Panc1 (cell line): Measurements from ENCODE around the gene LRP11.

ENCODE experiments used
- POLR2AphosphoS5 ChIP-seq: IDR thresholded peaks from 2 replicates; pipeline ENCODE4 v1.6.1; 2012; ENCODE audit warnings: mild to moderate bottlenecking, low read depth, low read length, moderate library complexity
- SIN3A ChIP-seq: IDR thresholded peaks from 2 replicates; pipeline ENCODE4 v1.6.1; 2012; ENCODE audit warnings: low read depth, mild to moderate bottlenecking, low read length, moderate library complexity, borderline replicate concordance; ENCODE audit not compliant: insufficient read depth
- TCF7L2 ChIP-seq: IDR thresholded peaks from 2 replicates; pipeline ENCODE4 v1.6.1; 2011; ENCODE audit warnings: mild to moderate bottlenecking, low read depth, low read length, inconsistent platforms
- TF ChIP-seq, protein P1 (sequence below): fragments of 450-650 bp; IDR thresholded peaks from 2 replicates; pipeline ENCODE4 v1.5.1; 2017; ENCODE audit warnings: mild to moderate bottlenecking
- TF ChIP-seq, protein P2 (sequence below), 2 experiments: IDR thresholded peaks; 2 replicates each; pipeline ENCODE4 v1.6.1; 2011 to 2012; ENCODE audit warnings: low read depth in 2 of 2, control low read depth in 1 of 2, low read length in 1 of 2, mild to moderate bottlenecking in 1 of 2, moderate library complexity in 1 of 2; ENCODE audit not compliant: insufficient read depth in 1 of 2

DNA sequence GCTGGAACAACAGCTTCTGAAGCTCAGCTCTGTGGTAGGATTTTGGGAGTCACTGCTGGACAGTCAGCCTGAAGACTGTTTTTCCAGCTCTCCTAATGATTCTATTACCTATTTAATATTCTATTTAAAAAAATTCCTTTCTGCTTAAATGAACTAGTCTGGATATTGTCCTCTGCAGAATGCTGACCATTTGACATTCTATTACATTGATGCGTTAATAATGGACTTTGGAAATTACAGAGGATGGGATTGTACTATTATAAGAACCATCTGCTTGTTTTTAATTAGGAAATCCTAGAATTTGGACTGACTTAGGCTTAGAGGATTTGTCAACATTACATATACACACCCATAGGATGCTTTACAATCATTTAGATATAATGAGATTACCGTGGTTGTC lies 19.7 kb downstream of the LRP11 start:
- TF ChIP-seq, protein P1, sequence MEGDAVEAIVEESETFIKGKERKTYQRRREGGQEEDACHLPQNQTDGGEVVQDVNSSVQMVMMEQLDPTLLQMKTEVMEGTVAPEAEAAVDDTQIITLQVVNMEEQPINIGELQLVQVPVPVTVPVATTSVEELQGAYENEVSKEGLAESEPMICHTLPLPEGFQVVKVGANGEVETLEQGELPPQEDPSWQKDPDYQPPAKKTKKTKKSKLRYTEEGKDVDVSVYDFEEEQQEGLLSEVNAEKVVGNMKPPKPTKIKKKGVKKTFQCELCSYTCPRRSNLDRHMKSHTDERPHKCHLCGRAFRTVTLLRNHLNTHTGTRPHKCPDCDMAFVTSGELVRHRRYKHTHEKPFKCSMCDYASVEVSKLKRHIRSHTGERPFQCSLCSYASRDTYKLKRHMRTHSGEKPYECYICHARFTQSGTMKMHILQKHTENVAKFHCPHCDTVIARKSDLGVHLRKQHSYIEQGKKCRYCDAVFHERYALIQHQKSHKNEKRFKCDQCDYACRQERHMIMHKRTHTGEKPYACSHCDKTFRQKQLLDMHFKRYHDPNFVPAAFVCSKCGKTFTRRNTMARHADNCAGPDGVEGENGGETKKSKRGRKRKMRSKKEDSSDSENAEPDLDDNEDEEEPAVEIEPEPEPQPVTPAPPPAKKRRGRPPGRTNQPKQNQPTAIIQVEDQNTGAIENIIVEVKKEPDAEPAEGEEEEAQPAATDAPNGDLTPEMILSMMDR = no peak
- TF ChIP-seq POLR2AphosphoS5 (no peak), SIN3A (no peak), TCF7L2 (no peak)
- TF ChIP-seq, protein P2, sequence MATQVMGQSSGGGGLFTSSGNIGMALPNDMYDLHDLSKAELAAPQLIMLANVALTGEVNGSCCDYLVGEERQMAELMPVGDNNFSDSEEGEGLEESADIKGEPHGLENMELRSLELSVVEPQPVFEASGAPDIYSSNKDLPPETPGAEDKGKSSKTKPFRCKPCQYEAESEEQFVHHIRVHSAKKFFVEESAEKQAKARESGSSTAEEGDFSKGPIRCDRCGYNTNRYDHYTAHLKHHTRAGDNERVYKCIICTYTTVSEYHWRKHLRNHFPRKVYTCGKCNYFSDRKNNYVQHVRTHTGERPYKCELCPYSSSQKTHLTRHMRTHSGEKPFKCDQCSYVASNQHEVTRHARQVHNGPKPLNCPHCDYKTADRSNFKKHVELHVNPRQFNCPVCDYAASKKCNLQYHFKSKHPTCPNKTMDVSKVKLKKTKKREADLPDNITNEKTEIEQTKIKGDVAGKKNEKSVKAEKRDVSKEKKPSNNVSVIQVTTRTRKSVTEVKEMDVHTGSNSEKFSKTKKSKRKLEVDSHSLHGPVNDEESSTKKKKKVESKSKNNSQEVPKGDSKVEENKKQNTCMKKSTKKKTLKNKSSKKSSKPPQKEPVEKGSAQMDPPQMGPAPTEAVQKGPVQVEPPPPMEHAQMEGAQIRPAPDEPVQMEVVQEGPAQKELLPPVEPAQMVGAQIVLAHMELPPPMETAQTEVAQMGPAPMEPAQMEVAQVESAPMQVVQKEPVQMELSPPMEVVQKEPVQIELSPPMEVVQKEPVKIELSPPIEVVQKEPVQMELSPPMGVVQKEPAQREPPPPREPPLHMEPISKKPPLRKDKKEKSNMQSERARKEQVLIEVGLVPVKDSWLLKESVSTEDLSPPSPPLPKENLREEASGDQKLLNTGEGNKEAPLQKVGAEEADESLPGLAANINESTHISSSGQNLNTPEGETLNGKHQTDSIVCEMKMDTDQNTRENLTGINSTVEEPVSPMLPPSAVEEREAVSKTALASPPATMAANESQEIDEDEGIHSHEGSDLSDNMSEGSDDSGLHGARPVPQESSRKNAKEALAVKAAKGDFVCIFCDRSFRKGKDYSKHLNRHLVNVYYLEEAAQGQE (IDR thresholded peaks at IDR 0.05; ENCODE audit: insufficient read depth in 1 of 2, low read depth in 2 of 2, low read length in 1 of 2) = no peak
